Endothelial cell of umbilical vein (primary cell): Measurements from ENCODE around the gene TBL3. TPM values are rescaled to one million over a fixed set of nuclear protein-coding genes. Genes with fewer than 3 reads are reported as not detected.

Experiments used
- BruUV-seq: library from RNA; stranded (reverse); fragments of 400-500 nt; replicated peaks from 2 replicates; lab custom pipeline; 2021; lab: Mats Ljungman, UMichigan
- CTCF ChIA-PET: fragments of 300-600, 350-600 bp; sonication (Branson Sonifier 250); formaldehyde crosslinking; loops from one replicate; lab custom pipeline; 2021; ENCODE audit warnings: antibody characterized with exemption, inconsistent platforms; lab: Charles Lee
- POLR2A ChIA-PET: fragments of 300-600, 350-600 bp; sonication (Branson Sonifier 250); formaldehyde crosslinking; loops from one replicate; lab custom pipeline; 2021; ENCODE audit warnings: antibody characterized with exemption, inconsistent platforms; lab: Charles Lee
- DNase-seq: peaks from one replicate; pipeline ENCODE4 v3.0.0-alpha.2; 2011; ENCODE audit warnings: low read depth, low spot score
- FAIRE-seq: peaks from 2 replicates; lab custom pipeline; 2011; peaks lifted over from hg19 to GRCh38; lab: Jason Lieb, UNC
- H2AFZ ChIP-seq: 2 replicates; pipeline ENCODE4 v1.6.0; 2012; ENCODE audit warnings: low read depth, low read length, control low read depth, inconsistent platforms
- H3K27ac ChIP-seq: 2 replicates; pipeline ENCODE4 v1.5.1; 2011; ENCODE audit warnings: low read depth, mild to moderate bottlenecking, control low read depth, low read length, moderate library complexity; ENCODE audit not compliant: insufficient read depth
- H3K27me3 ChIP-seq, 2 experiments: 2 replicates each; pipeline versions ENCODE4 v1.6.0 to v1.6.1; 2011; ENCODE audit warnings: low read length in 2 of 2, mixed read lengths in 1 of 2; ENCODE audit not compliant: control insufficient read depth in 2 of 2, insufficient read depth in 2 of 2
- H3K36me3 ChIP-seq, 2 experiments: 2 replicates in 1 of 2; 3 replicates in 1 of 2; pipeline ENCODE4 v1.5.1; 2011; ENCODE audit warnings: low read length in 2 of 2, mild to moderate bottlenecking in 1 of 2, moderate library complexity in 1 of 2; ENCODE audit not compliant: control insufficient read depth in 2 of 2, insufficient read depth in 2 of 2; ENCODE audit errors: extremely low read depth in 1 of 2
- H3K4me1 ChIP-seq: 3 replicates; pipeline ENCODE4 v1.5.1; 2011; ENCODE audit warnings: mild to moderate bottlenecking, low read length; ENCODE audit not compliant: control insufficient read depth, insufficient read depth; ENCODE audit errors: extremely low read depth
- H3K4me2 ChIP-seq: 2 replicates; pipeline ENCODE4 v1.6.1; 2011; ENCODE audit warnings: low read length, control low read depth, mixed read lengths; ENCODE audit not compliant: insufficient read depth
- H3K4me3 ChIP-seq, 3 experiments: fragments of 200-600 bp in 1 of 3; sonication (generic), shearing (Covaris generic) in 1 of 3; replicated peaks in 1 of 3; 2 replicates each; pipeline ENCODE4 v1.5.1; 2011 to 2016; ENCODE audit warnings: control low read depth in 3 of 3, low read length in 3 of 3, mild to moderate bottlenecking in 2 of 3, inconsistent platforms in 1 of 3, low read depth in 1 of 3, moderate library complexity in 1 of 3; ENCODE audit not compliant: insufficient read depth in 1 of 3
- H3K79me2 ChIP-seq: 2 replicates; pipeline ENCODE4 v1.6.0; 2012; ENCODE audit warnings: low read length, inconsistent platforms; ENCODE audit not compliant: control insufficient read depth, insufficient read depth
- H3K9ac ChIP-seq: replicated peaks from 2 replicates; pipeline ENCODE3; 2011; ENCODE audit warnings: low read length, control low read depth; ENCODE audit not compliant: insufficient read depth; ENCODE audit errors: extremely low read depth
- H3K9me1 ChIP-seq: replicated peaks from 3 replicates; pipeline ENCODE4 v1.6.0; 2011; ENCODE audit warnings: mild to moderate bottlenecking, low read length; ENCODE audit not compliant: control insufficient read depth, insufficient read depth; ENCODE audit errors: extremely low read depth
- H3K9me3 ChIP-seq: replicated peaks from 2 replicates; pipeline ENCODE4 v1.5.1; 2012; ENCODE audit warnings: low read length, inconsistent platforms; ENCODE audit not compliant: control insufficient read depth, insufficient read depth
- H4K20me1 ChIP-seq: replicated peaks from 2 replicates; pipeline ENCODE3; 2011; ENCODE audit warnings: mild to moderate bottlenecking, low read length; ENCODE audit not compliant: control insufficient read depth, insufficient read depth; ENCODE audit errors: extremely low read depth
- EZH2 ChIP-seq: IDR thresholded peaks from 2 replicates; pipeline ENCODE4 v1.6.1; 2012; ENCODE audit warnings: borderline replicate concordance, low read depth, mild to moderate bottlenecking, moderate library complexity, low read length, inconsistent platforms; ENCODE audit not compliant: severe bottlenecking
- FOS ChIP-seq: IDR thresholded peaks from 2 replicates; pipeline ENCODE4 v1.6.1; 2011; ENCODE audit warnings: mild to moderate bottlenecking, low read length, moderate library complexity, borderline replicate concordance; ENCODE audit not compliant: insufficient read depth
- GATA2 ChIP-seq: IDR thresholded peaks from 2 replicates; pipeline ENCODE4 v1.7.0; 2011; ENCODE audit warnings: low read depth, mild to moderate bottlenecking, moderate library complexity, mixed read lengths, low read length; ENCODE audit not compliant: insufficient read length, insufficient read depth
- JUN ChIP-seq: IDR thresholded peaks from 2 replicates; pipeline ENCODE4 v1.6.1; 2011; ENCODE audit warnings: borderline replicate concordance, low read depth; ENCODE audit not compliant: insufficient read length, insufficient read depth
- MYC ChIP-seq: IDR thresholded peaks from one replicate; pipeline ENCODE4 v1.6.1; 2011; ENCODE audit warnings: mild to moderate bottlenecking, low read depth, low read length
- POLR2A ChIP-seq: IDR thresholded peaks from 2 replicates; pipeline ENCODE4 v1.6.1; 2012; ENCODE audit warnings: low read depth, mild to moderate bottlenecking, control low read depth, low read length
- POLR2AphosphoS5 ChIP-seq: IDR thresholded peaks from 2 replicates; pipeline ENCODE4 v1.6.1; 2012; ENCODE audit warnings: low read depth, mild to moderate bottlenecking, control low read depth, low read length, moderate library complexity; ENCODE audit not compliant: insufficient read depth
- dilution Hi-C: fragments of 300-500 bp; cut with MboI; formaldehyde crosslinking; loops from one replicate; pipeline ENCODE4 v1.15.0; 2019; ENCODE audit warnings: low sequenced_read_pairs; ENCODE audit not compliant: extremely low pct_ligation_motif_present
- intact Hi-C: fragments of 100-400 bp; cut with micrococcal nuclease; formaldehyde crosslinking; loops from one replicate; pipeline ENCODE4 v1.10.0; 2022
- polyA plus RNA-seq, 4 experiments: library from polyadenylated mRNA; depleted of rRNA in 3 of 4; stranded (reverse) in 3 of 4; unstranded in 1 of 4; fragments of >200 nt; gene quantifications; 2 replicates each; pipeline versions ENCODE4 v1.2.1 to v1.2.3, GENCODE V29; 2011 to 2012; ENCODE audit warnings: missing spikeins in 1 of 4
- total RNA-seq: library from RNA; stranded (reverse); gene quantifications from 2 replicates; pipeline ENCODE4 v1.2.3, GENCODE V29; 2021
- TF ChIP-seq, protein P1 (sequence below), 2 donors: IDR thresholded peaks; 1 replicate in 1 of 2; 2 replicates in 1 of 2; pipeline ENCODE4 v1.5.1; 2011; ENCODE audit warnings: low read length in 2 of 2, mild to moderate bottlenecking in 2 of 2, moderate library complexity in 2 of 2, control low read depth in 1 of 2, inconsistent platforms in 1 of 2, low read depth in 1 of 2; ENCODE audit not compliant: insufficient read depth in 1 of 2; ENCODE audit errors: extremely low read depth in 1 of 2
- TF ChIP-seq, protein P2 (sequence below): IDR thresholded peaks from 2 replicates; pipeline ENCODE4 v1.6.1; 2011; ENCODE audit not compliant: insufficient read depth, insufficient read length

TBL3 gene
- total and polyA plus RNA-seq, 2 donors (not counting 3 experiments of a cell fraction or from before 2014, with no cell fraction given) = 42.2 to 77.1 TPM

DNA sequence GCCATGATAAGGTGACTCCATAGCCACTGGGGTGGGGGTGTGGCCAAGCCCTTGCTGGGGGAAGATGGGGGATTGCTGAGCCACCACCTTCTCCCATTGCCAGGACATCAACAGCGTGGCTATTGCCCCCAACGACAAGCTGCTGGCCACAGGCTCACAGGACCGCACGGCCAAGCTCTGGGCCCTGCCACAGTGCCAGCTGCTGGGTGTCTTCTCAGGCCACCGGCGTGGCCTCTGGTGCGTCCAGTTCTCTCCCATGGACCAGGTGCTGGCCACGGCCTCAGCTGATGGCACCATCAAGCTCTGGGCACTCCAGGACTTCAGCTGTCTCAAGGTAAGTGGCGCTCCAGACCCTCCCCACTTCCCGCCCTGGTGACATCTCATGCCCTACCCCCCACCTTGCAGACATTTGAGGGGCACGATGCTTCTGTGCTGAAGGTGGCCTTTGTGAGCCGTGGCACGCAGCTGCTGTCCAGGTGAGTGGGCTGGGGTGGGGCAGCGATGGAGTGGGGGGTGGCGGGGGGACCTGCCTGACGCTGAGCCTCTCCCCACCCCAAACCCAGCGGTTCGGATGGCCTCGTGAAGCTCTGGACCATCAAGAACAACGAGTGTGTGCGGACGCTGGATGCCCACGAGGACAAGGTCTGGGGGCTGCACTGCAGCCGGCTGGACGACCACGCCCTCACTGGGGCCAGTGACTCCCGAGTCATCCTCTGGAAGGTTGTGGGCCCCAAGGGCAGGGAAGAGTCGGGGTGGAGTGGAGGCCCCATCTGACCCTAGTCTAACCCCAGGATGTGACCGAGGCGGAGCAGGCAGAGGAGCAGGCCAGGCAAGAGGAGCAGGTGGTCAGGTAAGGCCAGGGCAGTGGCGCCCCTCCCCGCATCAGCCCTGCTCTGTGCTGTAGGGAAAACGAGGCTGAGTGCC lies 5.4 kb downstream of the TBL3 start:
- Histone ChIP-seq H3K9me3 (no peaks in the 10 kb centered on the region), H2AFZ (no peak overlapping the region), H3K4me3 (no peak overlapping the region), H3K4me2 (no peak overlapping the region), H3K79me2 (peaks cover 13% of the 10 kb centered on the region), H4K20me1 (no peaks in the 10 kb centered on the region), H3K27me3 (peaks cover 29 to 31% of the 10 kb centered on the region in 2 experiments), H3K9ac (no peak overlapping the region), H3K9me1 (no peaks in the 10 kb centered on the region), H3K36me3 (peaks cover 9 to 37% of the 10 kb centered on the region in 2 experiments), H3K4me1 (peaks cover 4% of the 10 kb centered on the region), H3K27ac (no peak overlapping the region)
- DNase-seq (no peak), FAIRE-seq (no peak)
- CTCF ChIA-PET = no interaction called here
- no TSS peak for BruUV-seq
- TF ChIP-seq JUN (no peak), FOS (no peak), EZH2 (no peak), POLR2AphosphoS5 (no peak), GATA2 (no peak), MYC (no peak), POLR2A (no peak)
- TF ChIP-seq, protein P1, sequence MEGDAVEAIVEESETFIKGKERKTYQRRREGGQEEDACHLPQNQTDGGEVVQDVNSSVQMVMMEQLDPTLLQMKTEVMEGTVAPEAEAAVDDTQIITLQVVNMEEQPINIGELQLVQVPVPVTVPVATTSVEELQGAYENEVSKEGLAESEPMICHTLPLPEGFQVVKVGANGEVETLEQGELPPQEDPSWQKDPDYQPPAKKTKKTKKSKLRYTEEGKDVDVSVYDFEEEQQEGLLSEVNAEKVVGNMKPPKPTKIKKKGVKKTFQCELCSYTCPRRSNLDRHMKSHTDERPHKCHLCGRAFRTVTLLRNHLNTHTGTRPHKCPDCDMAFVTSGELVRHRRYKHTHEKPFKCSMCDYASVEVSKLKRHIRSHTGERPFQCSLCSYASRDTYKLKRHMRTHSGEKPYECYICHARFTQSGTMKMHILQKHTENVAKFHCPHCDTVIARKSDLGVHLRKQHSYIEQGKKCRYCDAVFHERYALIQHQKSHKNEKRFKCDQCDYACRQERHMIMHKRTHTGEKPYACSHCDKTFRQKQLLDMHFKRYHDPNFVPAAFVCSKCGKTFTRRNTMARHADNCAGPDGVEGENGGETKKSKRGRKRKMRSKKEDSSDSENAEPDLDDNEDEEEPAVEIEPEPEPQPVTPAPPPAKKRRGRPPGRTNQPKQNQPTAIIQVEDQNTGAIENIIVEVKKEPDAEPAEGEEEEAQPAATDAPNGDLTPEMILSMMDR (IDR thresholded peaks at IDR 0.05; ENCODE audit: extremely low read depth in 1 of 2, insufficient read depth in 1 of 2, low read depth in 1 of 2, low read length in 2 of 2) = no peak
- TF ChIP-seq, protein P2, sequence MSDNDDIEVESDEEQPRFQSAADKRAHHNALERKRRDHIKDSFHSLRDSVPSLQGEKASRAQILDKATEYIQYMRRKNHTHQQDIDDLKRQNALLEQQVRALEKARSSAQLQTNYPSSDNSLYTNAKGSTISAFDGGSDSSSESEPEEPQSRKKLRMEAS = no peak
- dilution Hi-C loops (no loop called here), intact Hi-C loops (no loop called here)
- POLR2A ChIA-PET = no interaction called here
